CD4-positive, alpha-beta T cell treated with Interleukin-6 for 4 hours (primary cell): ENCODE measurements around the gene RALGDS.

Source experiments
- DNase-seq: peaks from one replicate; pipeline ENCODE4 v3.0.0-alpha.2; 2020; ENCODE audit warnings: mixed read lengths

The RALGDS gene

DNA sequence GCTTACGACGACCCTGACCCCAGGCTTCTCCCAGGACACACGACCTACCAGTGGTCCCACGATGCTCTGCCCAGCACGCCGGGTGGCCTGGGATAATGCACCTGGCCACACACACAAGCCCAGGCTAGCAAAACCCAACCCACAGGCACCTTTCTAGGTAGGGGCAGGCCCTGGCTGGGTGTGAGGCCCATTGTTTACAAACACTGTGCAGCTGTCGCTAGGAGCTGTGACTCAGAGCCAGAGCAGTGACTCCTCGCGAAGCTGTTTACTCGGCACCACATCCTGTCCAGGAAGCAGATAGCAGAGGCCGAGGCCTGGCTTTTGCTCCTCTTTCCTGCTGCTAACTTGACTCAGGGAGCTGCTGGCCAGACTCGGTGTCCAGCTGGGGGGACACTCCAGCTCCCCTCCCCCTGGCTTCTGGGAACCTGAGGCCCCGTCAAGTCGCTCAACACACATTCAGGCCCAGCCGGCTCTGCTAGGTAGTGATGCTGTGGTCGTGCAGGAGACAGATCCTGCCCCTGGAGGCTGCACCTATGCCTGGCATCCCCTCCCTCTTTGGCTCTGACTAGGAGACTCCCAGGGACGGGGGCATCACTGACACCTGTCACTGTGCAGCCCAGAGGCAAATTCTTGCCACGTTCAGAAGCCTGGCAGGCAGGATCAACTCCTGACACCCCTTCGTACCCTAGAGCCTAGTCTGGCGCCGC lies 12.8 kb upstream of the RALGDS start:
- DNase-seq = peak; percentile 91

DNA sequence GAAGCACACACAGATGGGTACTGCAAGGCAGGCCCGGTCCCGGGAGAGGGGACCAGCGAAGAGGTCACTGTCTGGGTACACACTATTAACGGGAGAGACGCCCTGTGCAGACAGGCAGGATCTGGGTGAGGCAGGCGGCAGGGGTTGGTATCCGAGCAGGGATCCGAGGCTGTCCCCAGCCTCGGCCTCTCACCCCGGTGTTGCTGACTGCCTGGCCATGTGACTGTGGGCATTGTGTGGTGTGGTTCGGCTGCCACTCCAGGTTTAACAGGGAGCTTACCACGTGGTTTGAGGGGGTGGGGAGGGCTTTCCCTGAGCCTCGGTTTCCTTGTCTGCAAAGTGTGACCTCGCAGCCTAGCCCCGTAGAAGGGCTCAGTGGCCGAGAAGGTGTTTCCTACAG lies 11.1 kb upstream of the RALGDS start:
- DNase-seq = no peak

DNA sequence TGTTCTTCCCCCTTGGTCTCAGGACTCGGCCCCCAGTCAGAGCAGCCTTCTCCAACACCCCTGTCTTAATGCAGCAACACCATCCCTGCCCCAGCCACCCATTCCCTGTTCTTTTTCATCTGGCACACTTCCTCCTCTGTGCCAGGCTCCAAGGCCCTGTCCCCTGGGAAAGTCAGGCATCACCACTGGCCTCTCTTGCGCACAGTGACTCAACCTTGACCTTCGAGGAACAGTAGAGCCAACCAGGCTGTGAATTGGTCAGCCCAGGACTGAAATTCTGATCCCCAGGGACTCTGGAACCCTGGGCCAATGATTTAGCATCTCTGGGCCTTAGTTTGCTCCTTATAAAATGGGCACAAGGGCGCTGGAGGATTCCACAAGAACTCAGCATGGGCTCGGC lies 10.5 kb upstream of the RALGDS start:
- DNase-seq = no peak

DNA sequence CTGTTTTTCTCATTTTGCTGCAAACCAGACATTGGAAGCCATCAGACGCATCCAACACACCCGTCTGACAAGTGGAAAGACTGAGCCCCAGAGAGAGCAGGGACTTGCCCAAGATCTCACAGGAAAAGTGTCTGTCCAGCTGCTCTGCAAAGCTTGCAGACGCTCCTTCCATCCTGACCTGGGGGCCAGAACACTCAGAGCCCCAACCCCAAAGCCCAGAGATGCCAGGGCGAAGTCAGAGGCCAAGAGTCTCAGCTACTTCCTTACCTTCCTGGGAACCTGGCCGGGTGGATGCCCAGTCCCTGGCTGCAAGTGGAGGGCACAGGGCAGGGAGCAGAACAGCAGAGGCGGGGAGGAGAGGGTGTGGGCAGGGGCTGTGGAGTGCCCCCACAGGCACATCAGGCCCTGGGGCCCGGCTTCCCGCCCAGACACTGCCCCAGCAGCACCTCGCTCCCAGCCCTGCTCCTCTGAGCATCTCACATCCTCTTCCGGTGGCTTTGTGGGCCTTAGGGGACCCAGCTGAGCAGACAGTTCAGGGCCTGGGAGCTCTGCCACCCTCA lies 9.7 kb upstream of the RALGDS start:
- DNase-seq = peak; percentile 78

DNA sequence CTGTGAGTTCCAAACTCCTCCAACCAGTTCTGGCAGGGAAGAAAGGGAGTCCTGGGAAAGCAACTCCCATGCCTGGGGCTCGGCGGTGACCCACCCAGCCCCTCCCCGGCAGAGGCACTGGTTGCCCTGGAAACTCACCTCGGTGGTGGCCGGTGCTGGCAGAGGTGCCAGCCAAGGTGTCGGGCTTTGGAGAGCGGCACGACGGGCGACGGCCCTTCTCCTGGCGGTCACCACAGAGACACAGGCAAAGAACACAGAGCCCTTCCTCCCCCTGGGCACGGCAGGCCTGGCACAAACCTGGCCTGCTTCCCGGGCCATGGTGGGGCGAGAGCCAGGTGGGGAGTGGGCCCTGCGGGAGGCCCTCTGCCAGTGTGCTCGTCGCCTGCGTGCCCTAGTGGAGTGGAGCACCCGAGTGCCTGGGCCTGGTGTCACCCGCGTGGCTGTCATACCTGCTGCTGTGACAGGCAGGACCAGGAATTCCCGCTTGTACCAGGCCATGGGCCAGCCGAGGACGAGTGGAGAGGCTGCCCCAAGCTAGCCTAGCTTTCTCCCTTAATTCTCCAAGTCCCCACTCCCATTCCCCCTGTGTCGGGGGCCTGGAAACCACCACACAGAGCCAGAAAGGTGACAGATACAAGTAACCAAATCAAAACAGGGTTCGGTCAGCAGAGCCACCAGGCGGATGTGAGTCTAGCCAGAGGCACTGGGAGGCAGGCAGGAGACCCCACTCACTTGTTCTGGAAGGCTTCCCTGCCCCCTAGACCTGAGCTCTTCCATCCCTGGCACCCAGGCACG lies 8.2 kb upstream of the RALGDS start:
- DNase-seq = no peak

DNA sequence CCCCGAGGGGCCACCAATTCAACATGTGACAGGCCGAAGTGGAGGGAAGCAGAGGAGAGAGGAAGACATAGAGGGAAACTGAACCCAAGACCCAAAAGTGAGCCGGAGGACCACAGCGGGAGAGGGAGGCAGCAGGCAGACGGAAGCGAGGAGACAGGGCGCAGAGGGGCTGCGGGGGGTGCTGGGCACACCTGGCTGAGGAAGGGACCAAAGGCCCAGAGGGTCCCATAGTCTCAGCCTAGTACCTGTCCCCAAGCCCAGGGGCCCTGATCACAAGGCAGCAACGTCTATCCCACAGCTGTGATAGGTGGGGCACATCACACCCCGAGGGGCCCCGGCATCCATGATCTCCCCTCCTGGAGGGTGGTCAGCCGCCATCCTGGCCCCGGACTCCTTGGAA lies 7.1 kb upstream of the RALGDS start:
- DNase-seq = no peak

DNA sequence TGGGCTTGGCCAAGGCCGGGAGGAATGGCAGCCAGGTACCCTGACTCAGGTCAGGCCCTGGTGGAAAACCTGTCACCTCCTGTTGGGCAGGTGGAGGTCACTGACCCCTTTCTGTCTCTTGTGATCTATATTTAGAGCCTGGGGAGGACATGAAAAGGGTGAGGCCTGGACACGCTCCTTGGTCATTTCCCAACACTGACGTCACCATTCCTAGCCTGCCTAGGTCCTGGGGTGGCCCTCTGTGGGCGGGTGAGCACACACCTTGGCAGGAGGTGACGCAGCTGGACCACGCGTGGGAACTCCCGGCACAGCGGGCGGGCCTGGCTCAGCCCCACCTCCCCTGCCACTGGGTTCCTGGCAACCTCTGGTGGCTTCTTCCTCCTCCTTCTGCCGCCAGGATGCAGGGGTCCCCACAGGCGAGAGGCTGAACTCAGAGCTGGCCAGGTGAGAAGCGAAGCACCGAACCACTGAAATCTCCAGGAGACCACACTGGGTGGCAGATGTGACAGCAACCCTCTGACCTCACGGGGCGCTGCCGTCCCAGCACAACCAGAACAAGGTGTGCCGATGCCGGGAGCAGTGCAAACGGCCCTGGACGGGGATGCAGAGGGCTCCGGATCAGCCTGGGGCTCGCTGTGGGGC lies 6.4 kb upstream of the RALGDS start:
- DNase-seq = peak; percentile 60

DNA sequence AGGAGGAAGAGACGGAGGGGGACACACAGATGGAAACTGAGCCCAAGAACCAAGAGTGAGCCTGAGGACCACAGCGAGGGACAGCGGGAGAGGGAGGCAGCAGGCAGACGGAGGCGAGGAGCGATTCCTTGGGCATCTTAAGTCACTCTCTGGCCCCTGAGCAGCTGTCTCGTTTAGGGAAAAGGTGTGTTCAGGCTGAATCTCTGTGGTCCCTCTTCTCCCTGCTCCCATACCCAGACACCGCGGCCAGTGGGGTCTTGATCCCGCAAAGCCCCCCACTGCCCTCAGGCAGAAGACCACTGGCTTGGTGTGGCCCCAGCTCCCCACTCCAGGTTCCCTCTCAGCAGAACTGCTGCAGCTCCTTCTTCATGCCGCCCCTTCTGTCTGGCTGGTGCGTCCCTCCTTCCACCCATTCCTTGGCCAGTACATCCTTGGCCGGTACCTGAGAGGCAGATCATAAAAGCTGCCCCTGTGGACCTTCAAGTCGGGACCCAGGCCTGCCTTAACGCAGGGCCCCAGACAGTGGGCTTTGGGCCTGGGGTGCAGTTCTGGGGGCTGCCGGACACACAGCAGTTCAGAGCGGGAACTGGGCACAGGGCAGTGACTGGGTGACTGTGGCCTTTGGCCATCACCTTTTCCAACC lies 5.8 kb upstream of the RALGDS start:
- no peak for DNase-seq

DNA sequence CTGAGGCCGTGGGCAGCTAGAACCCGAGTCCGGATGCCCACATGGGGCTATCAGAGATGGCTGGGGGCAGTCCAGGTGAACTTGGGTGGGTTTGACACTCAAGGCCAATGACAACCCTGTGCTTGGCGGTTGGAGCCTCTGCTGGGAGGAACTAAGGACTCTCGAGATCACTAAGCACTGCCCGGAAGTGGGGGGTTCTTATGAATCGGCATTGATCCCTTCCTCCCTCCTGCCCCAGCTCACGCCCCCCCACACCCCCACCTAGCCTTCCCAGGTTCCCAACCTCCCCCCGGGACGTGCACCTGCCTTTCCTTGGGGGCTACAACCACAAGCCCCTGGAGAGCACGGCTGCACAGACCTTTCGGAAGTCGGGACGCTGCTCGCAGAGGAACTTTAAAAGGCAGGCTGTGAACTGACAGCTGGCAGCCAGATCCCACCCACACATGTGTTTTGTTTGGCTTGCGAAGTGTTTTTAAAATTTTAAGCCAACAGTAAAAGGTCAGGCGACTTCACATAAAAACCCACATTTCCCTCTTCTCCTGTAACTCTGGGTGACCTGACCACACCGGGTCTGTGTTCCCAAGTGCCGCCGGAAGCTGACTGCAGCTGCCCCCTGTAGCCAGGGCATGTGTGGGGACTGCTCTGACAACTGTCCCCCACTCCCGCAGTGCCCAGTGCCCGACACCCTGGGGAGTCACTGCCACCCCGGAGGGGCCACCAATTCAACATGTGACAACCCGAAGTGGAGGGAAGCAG lies 5.1 kb upstream of the RALGDS start:
- DNase-seq = peak; percentile 43

DNA sequence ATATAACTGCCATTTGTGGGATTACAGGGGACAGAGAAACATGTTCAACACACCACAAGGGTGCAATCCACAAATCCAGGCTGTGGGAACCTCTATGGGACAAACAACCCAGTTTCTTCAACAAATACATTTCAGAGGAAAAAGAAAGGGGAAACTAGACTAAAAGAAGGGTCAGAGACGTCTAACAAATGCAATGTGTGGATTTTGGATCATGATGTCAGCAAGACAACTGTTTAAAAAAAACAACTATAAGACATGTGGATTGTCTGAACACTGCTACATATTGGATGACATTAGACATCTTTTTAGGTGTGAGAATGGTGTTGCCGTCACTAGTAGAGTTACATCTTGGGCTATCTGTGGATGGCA lies 3.9 kb upstream of the RALGDS start:
- DNase-seq = no peak

DNA sequence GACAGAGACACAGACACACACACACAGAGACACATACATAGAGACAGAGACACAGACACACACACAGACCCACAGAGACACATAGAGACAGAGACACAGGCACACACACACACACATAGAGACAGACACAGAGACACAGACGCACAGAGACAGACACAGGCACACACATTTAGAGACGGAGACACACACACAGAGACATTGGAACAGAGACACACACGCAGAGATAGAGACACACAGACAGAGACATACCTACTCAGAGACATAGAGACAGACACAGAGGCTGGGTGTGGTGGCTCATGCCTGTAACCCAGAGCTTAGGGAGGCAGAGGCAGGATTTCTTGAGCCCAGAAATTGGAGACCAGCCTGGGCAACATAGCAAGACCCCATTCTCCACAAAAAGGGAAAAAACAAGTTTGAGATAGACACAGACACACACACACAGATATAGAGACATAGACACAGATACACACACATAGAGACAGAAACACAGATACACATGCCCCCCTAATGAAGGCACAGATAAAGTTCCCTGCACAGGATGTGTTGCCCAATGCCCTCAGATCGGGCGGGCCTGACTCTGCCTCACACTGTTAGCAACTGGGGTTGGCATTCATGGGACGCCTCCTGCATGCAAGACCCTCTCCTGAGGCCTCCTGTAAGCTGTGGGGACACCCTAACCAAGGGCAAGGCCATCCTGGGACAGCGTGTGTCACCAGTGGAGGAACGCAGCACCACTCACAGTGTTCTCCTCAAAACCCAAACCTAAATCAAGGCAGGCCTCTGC lies 3.3 kb upstream of the RALGDS start:
- DNase-seq = no peak

DNA sequence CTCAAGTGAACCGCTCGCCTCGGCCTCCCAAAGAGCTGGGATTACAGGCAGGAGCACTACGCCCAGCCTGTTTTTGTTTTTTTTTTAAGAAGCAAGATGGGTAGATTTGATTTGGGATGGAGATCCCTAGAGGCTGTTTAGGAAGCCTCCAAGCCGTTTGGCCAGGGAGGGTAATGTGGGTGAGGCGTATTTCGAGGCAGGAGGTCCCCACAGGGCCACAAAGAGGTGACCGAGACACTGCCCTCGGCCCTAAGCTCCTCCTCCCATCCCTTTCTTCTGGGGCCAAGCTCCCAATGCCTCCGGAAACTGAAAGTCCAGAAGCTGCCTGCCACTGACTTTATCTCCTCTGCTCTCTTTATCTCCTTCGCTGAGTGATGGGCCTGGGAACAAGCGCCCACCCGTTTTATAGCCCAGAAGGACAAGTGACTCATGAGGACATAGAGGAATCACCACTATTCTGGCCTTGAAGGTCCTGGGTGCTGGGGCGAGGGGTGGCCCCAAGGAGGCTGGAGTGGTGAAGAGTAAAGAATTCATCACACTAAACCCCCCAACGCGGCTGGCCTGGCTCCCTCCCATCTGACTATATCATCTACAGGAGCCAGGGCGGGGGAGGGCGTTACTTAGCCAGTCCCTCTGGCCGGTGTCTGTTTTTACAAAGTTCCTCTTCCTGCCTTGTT lies 2.0 kb upstream of the RALGDS start:
- DNase-seq = no peak

DNA sequence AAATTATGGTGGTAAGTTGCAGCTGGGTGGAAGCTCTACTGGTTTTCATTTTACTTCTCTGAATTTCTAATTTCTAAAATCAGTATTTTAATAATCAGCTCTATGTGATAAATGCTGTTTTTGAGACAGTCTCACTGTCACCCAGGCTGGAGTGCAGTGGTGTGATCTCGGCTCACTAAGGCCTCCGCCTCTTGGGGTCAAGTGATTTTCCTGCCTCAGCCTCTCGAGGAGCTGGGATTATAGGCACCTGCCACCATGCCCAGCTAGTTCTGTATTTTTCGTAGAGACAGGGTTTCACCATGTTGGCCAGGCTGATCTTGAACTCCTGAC lies 1.5 kb upstream of the RALGDS start:
- DNase-seq = no peak

DNA sequence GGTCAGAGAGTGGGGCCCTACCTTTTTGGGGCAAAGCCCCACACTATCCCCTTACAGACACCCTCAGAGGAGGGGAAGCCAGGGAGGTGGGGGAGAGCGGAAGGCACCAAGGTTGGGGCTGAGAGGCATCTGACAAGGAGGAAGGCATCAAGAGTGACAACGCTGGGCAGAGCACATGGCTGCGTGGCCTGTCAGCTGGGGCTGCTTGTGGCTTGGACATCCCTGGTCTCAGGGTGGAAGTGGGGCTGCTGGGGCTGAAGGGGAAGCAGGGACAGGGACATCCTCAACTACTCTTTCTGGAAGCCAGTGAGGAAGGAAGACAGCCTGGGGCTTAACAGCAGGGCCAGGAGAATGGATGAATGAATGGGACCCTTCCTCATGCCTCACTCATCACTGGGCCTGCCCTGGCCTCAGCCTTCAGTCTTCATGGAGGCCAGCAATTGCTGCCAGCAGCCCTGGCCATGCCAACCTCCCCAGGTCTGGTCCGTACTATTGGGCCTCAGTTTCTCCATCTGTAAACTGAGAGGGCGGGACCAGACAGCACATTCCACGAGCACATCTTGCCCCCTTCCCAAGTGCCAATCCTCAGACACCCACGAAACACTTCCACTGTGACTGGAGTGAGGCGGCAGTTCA lies 993 bp upstream of the RALGDS start:
- no peak for DNase-seq

DNA sequence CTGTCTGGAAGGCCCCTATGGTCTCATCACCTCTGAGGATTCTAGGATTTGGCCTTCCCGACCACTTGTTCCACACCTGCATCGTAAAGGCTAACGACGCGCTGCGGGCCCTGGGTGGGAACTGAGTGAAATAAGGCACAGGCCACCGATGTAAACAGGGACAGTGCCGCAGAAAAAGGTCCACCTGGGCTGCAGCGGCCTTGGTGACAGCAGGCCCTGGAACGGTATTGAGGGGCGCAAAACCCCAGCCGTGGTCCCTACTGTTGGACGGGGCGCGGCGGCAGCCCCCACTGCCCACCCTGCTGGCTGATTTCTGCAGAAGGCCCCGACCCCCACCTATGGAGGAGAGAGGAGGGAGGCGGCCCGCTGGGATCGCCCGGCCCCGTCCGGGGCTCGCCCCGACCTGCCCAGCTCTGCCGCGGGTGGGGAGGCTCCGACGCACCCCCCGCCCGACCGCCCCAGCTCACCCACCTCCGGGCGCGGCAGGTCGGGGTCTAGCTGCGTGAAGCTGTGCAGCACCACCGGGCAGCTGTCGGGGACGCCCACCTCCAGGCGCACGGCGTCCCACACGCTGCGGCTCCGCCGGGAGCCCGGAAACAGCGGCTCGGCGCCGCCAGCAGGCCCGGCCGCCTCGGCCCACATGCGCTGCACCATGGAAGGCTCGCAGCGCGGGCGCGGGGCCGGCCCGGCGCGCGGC lies 391 bp downstream of the RALGDS start:
- no peak for DNase-seq

DNA sequence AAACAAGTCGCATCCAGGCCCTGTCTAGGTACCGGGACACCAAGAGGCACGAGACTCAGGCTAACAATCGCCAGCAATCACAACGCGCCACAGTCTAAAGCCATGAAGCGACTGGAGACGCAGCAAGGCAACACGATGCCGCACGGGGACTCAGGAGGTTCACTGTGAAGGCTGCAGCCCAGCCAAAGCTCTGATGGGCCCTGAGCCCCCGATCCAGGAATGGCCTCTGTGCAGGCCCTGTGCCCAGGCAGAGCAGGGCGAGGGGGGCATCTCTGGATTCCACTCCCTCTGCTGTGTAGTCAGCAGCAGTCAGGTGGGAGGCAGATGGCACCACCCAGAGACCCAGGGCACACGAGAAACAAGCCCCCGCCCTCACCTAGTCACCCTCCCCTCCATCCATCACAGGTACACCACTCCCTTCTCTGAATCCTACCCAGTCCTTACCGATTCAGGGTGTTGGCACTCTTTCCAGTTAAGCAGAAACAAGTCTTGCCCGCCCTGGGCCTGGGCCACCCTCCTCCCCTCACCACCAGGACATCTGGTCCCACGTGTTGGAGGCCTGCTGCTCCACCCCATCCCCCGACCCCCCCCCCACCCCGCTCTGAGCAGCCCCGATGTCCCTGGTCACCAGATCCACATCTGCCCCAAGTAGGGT lies 1.1 kb downstream of the RALGDS start:
- DNase-seq = no peak

DNA sequence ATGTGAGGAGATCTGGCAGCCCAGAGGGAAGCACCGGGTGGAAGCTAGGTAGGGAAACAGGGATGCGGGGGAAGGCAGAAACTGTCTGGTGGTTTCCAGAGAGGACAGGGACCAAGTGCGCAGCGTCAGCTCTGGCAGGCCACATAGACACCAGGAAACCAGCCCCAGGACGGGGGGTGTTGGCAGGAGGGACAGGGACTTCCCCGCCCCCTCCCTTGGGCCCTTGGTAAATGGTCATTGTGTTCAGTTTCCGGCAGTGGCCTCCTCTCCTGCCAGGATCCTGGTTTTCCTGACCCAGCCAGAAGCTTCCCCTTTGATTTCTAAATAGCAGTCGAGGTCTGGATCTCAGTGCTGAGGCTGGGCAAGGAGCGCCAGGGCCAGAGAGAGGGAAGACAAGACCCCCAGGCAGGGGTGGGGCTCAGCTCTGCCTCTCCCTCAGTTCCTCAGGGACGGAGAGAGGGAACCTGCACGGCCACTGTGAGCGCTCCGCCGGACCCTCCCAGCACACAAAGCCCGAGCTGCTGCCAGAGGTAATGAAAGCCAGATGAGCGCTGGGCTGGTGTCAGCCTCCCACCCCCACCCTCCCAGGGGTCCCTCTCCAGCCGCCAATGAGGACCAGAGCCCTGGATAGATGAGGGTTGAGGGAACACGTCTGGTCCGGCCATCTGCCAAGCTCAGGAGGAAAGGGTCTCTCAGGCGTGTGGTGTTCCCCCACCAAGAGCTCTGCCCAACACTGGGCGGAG lies 1.8 kb downstream of the RALGDS start:
- no peak for DNase-seq

DNA sequence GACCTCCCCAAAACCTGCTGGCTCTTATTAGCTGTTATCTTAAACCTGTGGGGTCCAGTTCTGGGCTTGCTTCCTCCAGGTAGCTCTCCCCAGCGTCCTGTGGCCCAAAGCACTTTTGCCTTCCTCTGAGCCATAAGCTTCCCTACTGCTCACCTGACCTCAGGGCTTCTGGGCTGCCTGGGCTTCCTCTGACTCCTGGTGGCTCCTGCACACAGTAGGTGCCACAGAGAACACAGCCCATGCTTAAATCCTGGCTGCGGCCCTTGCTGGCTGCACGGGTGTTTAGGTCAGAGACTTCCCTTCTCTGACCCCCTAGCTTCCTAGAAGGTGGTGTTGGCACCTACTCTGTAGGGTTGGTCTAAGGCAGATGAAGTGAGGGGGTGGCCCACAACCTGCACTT lies 2.5 kb downstream of the RALGDS start:
- DNase-seq = no peak

DNA sequence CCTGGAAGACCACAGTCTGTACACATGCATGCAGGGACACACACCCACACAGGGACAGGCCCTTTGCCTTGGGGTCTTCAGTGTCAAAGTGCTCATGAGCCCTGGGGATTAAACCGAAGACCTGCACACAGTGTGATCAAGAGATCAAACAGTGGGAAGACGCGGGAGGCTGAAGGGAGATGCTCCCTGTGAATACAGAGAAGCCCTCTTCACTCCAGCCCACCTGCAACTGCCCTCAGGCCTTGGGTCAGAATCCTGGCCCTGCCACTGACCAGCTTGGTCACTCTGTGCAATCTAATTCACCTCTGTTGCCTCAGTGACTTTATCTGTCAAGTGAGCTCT lies 2.9 kb downstream of the RALGDS start:
- DNase-seq = no peak
